GM13976 (cell line): ENCODE measurements around the gene NRDC.

Experiments used
- DNase-seq: peaks from one replicate; pipeline ENCODE4 v3.0.0; 2012; ENCODE audit warnings: low spot score
- in situ Hi-C: fragments of 300-500 bp; cut with MboI; formaldehyde crosslinking; loops from one replicate; pipeline ENCODE4 v1.12.0; 2022; ENCODE audit warnings: low sequenced_read_pairs, mixed read lengths, inconsistent platforms; ENCODE audit not compliant: unreplicated experiment
- TF ChIP-seq, protein P1 (sequence below): IDR thresholded peaks from 2 replicates; pipeline ENCODE4 v1.5.1; 2012; ENCODE audit warnings: borderline replicate concordance, mild to moderate bottlenecking; ENCODE audit not compliant: insufficient read depth; ENCODE audit errors: extremely low read depth, missing control alignments, control extremely low read depth

The NRDC gene

DNA sequence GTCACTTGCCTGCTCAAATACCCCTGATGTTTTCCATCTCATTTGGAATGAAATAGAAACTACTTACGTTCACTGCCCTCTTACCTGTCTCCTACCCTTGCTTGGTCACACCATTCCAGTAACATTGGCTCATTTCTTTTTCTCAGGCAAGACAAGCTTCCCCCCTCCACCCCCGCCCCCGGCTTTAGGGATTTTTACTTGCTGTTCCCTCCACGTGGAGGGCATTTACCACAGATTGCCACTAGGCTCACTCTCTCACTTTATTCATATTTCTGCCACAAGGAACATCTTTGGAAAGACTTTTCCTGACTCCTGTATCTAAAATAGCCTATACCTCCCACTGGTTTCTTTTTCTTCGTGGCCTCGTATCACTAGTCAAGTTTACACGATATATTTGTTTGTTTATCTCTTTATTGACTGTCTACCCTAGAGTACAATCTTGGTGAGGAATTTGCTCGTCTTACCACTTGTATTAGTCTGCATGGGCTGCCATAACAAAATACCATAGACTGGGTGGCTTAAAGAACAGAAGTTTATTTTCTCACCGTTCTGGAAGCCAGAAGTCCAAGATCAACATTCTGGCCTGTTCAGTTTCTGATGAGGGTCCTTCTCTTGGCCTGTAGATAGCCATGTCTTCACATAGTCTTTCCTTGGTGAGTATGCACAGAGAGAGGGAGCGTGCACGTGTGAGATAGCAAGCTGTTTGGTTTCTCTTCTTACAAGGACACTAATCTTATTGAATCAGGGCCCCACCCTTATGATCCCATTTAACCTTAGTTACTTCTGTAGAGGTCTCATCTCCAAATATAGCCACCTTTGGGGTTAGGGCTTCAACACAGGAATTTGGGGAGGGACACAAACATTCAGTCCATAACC is 126.2 kb downstream of the NRDC start:
- TF ChIP-seq, protein P1, sequence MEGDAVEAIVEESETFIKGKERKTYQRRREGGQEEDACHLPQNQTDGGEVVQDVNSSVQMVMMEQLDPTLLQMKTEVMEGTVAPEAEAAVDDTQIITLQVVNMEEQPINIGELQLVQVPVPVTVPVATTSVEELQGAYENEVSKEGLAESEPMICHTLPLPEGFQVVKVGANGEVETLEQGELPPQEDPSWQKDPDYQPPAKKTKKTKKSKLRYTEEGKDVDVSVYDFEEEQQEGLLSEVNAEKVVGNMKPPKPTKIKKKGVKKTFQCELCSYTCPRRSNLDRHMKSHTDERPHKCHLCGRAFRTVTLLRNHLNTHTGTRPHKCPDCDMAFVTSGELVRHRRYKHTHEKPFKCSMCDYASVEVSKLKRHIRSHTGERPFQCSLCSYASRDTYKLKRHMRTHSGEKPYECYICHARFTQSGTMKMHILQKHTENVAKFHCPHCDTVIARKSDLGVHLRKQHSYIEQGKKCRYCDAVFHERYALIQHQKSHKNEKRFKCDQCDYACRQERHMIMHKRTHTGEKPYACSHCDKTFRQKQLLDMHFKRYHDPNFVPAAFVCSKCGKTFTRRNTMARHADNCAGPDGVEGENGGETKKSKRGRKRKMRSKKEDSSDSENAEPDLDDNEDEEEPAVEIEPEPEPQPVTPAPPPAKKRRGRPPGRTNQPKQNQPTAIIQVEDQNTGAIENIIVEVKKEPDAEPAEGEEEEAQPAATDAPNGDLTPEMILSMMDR: no peak
- no peak for DNase-seq
- in situ Hi-C loops: no loop called here

DNA sequence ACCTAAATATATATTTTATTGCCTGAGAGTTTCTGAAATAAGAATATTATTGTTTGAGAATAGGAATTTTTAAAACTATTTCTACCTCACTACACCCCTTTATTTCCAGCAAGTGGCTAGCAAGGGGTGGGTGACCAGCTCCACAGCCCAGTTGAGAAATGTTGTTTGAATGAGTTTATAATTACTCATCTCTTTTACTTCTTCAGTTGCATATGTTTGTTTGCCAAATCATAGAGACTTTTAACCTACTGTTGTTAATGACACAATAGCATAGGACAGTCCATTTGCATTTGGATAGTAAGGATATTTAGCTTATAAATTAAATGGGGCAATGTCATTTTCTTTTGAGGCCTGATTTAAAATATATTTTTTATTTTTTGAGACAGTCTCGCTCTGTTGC is 127.8 kb downstream of the NRDC start:
- in situ Hi-C loops: no loop called here
- DNase-seq: no peak
- TF ChIP-seq, protein P1: no peak

DNA sequence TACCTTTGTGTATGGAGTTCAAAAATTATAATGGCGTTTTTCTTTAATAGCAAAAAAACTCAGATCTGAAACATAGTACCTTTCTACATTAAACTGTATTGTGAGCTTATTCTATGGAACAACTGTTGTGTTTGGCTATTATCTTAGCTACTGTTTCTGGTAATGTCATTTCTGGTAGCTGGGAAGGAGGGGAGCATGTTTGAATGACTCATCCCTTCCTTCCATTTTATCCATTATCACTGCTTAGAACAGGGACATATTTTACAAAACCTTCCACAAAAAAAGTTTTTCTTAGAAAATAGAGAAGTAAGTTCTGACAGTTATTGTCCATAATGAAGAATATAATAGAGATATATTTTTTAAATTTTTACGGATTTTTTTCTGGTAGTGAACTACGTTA is 128.3 kb downstream of the NRDC start:
- in situ Hi-C loops: no loop called here
- no peak for DNase-seq
- TF ChIP-seq, protein P1: no peak

DNA sequence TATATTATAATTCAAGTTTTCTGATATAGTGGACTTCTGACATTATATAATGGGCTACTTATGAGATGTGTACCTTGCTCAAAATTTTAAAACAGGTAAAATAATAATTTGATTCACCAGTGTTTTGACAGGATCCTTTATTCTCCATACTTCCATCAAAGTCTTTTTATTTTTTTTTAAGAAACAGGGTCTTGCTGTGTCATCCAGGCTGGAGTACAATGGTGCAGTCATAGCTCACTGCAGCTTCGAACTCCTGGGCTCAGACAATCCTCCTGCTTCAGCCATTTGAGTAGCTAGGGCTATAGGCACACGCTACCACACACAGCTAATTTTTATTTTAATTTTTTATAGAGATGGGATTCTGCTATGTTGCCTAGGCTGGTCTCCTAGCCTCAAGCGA is 129.4 kb downstream of the NRDC start:
- DNase-seq: no peak
- TF ChIP-seq, protein P1: no peak
- in situ Hi-C loops: no loop called here

DNA sequence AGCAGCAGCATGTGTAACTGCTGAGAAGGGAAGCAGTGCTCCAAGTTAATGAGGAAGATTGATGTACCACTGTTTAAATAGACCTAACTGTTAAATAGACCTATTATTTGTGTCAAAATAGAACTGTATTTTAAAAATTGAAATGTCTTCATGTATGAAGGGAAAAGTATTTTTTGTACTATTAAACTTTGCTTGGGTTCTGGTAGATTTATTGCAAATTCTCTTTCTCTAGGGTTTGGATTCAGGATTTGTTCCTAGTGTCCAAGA is 133.3 kb downstream of the NRDC start:
- DNase-seq: no peak
- TF ChIP-seq, protein P1: no peak
- in situ Hi-C loops: no loop called here

DNA sequence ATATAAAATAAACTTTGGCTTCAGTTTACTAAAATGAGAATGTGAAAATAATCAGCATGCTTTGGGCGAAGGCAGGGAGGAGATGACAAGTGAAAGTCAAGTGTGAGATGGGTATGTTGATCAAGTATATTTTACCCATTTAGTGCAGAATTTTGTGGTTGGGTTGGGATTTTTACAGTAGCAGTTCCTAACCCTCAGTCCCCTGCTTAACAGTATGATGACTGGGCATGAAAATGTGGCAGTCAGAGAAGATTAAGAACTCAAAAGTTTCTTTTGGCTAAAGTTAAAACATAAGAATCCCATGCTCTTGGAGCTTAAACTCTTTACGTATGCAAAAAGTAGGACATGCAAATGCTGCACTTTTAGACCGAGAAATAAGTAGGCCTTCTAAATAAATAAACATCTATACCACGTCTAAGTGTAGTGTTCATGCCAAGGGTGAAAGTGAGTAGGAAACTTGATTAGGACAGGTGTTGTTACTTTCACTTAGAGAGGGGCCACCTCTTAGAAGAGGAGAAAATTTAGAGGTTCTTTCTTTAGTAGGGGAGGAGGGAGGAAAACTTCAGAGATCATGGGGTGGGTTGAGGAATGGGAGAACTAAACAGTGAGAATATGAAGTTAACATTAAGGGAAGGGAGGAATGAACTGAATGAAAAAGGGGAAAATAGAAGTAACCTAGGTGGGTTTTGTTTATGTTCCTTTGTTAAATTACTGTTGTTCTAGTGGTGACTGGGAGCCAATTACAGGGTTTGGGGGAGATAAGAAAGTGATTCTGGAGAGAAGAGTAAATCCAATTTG is 133.8 kb downstream of the NRDC start:
- in situ Hi-C loops: no loop called here
- DNase-seq: no peak
- TF ChIP-seq, protein P1: no peak
